ENCODE results near the gene ST6GALNAC6.
"Not testable (repeated sequence)": the region's sequence is repeated elsewhere in the genome, so short reads cannot be mapped to it uniquely, and the experiment has no call there.

Gene ST6GALNAC6

DNA sequence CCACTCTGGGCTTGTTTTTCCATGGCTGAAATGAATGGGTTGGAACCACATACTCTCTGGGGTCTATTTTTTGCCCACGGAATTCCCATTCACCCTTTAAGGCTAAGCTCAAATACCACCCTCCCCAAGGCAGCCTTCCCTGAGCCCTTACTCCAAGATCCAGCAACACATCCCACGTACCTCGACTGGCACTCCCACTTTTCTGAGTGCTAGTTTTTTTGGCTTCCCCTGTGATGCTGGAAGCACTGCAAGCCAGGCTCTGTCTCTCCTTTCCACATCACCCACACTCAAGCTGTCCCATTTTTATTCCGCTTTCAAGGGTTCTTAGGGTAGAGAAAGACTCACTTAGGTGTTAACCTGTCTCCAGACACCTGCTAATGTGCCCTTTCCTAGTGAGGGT, 6.0 kb downstream of the ST6GALNAC6 start:
- no peak for DNase-seq (ENCODE audit: low read depth)

DNA sequence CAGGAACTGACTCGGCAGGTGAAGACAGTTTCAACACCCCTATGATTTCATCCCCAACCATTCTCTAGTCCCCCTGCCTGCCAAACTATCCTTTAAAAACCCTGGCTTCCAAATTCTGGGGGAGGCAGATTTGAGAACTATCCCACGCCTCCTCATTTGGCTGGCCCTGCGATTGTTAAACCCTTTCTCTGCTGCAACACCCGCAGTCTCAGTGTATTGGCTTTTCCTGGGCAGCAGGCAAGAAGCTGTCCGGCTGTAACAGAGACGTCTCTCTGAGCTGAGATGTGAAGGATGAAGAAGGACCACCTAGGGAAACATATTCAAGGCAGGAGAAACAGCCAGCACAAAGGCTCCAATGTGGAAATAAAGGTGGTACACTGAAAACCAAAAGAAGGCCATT, 6.6 kb downstream of the ST6GALNAC6 start:
- no peak for DNase-seq (ENCODE audit: low read depth)

DNA sequence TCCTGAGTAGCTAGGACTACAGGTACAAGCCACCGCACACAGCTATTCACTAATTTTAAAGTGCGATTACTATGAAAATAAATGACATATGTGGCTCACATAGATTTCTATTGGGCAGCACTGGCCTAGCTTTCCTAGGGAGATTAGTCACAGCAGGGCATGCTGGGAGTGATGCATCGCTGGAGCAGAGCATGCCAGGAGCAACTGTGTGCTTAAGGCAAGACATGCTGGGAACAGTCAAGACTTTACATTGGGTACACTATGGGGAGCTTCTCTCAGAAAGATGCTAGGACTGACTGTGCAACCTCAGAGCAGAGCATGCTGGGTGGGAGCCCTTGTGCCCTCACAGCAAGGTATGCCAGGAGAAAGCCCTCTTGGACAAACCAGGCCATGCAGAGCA, 9.3 kb downstream of the ST6GALNAC6 start:
- DNase-seq (ENCODE audit: low read depth): no peak

DNA sequence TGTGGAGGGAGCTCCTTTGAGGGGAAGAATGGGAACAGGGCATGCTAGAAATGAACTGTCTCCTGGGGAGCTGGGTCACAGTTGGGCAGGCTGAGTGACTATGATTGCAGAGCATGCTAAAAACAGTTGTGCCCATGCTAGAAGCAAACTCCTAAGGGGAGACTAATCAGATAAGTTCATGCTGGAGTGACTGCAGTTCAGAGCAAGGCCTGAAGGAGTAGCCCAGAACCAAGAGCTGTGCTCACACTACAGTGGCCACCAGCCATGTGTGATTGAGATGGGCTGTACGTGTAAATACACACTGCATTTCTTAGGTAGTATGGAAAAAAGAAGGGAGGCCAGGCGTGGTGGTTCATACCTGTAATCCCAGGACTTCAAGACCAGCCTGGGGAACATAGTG, 11.6 kb downstream of the ST6GALNAC6 start:
- DNase-seq (ENCODE audit: low read depth): no peak

DNA sequence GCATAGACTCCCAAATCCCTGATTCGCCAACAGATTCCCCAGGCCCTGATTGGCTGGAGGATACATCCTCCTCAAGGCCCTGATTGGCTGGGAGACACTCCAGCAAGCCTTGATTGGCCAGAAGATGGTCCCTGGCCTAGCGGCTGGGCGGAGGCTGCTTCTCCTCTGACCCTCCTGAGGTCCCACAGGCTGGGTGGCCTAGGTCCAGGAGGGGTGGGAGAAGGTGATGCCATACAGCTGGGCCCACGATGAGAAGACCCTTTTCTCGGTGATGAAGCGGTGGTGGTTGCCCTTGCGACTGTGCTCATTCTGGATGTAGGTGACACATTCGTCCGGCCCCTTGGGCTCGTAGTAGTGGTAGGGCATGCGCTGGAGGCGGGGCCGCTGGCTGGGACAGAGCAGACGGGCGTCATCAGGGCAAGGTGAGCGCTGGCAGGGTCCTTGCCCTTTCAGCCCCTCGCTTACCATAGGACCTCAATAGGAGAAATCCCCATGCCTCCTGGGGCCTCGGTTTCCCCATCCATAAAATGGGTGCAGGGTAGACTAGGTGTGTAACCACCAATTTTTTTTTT, 12.9 kb downstream of the ST6GALNAC6 start:
- DNase-seq (ENCODE audit: low read depth): no peak

DNA sequence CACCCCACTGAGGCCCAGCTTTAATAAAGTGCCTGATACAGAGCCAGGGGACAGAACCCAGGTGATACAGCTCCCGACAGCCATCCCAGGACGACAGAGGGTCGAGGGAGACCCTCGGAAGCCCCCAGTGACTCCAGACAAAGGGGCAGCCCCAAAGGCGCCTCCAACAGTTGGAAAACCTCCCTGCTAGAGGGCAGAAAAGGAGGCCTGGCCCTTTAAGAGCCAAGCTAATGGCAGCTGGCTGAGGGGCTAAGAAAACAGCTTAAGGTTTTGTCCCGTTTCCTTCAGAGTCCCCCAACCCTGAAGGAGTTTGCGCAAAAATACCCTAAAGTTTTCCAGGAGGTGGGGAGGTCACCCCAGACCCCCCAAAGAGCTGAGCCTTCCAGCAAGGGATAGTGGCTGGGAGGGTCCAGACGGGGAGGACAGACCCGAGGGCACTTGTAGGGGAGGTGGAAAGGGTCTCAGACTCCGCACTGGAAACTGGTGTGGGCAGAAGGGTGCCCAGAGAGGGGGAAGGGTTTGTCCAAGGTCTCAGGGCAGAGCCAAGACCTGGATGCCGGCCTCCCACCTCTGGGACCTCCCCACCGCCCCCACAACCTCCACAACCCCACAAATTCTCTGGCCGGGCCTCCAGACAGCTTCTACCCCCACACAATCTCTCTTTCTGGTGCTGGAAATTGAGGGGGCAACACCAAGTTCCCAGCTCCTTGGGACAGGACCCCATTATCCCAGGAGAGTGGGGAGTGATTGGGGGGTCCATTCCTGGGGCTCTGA, 13.7 kb downstream of the ST6GALNAC6 start:
- no peak for DNase-seq (ENCODE audit: low read depth)

DNA sequence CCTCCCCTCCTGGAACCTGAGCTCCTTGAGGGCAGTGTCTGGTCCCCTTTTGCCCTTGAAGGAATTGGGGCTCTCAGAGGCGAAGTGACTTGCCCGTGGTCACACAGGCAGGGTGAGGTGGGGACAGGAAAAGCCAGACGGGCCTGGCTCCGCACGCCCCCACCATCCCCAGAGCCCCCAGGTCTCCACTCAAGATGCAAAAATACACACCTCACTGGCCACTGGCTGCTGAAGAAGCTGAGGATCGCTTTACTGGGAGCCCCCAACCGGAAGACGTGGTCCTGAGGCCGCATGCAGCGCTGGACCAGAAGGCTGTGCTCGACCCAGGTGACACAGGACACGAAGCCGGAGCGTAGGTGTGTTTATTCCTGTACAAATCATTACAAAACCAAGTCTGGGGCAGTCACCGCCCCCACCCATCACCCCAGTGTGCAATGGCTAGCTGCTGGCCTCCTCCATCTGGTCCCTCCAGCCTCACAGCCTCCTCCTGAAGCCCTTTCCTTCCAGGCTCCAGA, 14.4 kb downstream of the ST6GALNAC6 start:
- no peak for DNase-seq (ENCODE audit: low read depth)

DNA sequence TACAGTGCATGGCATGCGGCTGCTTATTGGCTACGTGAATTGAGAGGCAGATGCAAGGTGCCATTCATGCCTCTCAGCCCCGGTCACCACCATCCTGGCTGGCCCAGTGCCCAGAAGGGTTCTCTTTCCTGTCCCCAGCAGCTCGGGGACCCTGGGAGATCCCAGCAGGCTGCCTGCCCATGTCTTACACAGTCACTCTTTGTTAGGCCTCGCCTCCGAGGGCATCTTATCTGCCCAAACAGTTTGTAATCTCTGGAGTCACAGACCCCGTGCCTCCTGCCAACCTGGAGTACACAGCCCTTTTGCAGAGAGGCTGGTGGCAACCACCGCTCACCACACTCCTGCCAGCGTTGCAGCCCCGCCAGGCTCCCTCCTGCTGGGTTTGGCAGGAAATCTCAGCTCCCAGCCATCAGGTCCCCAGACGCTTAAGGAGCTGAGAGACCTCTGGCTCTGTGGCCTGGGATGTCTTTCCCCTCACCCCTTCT, 14.9 kb downstream of the ST6GALNAC6 start:
- no peak for DNase-seq (ENCODE audit: low read depth)

DNA sequence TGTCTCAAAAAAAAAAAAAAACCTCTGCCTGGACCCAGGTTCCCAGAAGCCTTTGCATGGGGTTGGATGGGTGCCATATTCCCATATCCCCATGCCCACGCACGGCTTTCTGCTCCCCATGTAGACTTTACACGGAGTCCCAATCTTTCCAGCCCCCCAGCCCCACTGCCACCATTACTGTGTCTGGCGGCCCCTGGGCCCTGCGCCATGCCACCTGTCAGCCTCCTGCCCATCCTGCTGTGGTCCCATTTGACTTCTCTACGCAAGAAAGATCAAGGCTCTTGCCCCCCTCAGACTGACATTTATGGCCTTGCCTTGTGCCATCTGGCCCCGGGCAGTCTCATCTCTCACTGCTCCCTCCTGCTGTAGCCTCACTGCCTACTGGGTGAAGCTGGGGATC, 15.4 kb downstream of the ST6GALNAC6 start:
- no peak for DNase-seq (ENCODE audit: low read depth)

DNA sequence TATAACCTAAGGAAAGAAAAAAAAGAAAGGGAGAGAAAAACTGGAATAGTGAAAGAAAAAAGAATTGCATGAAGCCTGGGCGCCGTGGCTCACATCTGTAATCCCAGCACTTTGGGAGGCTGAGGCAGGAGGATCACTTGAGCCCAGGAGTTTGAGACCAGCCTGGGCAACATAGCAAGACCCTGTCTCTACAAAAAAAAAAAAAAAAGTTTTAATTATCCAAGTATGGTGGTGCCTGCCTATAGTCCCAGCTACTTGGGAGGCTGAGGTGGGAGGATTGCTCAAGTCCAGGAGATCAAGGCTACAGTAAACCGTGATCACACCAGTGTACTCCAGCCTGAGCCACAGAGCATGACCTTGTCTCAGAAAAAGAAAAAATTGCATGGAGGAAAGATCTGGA, 17.7 kb downstream of the ST6GALNAC6 start:
- not testable (repeated sequence) for DNase-seq (ENCODE audit: low read depth)

DNA sequence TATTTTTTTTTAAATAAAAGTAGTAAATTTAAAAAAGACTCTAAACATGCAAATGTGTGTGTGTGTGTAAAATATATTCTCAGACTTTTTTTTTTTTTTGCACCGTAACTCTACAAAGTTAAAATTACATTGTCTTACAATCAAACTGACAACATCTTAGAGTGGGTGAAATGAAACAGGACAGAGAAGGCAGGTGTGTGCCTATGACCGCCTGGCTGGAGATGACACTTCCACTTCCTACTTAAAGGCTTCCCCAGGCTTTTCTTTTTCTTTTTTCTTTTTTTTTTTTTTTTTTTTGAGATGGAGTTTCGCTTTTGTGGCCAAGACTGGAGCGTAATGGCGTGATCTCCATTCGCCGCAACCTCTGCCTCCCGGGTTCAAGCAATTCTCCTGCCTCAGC, 19.3 kb downstream of the ST6GALNAC6 start:
- no peak for DNase-seq (ENCODE audit: low read depth)

DNA sequence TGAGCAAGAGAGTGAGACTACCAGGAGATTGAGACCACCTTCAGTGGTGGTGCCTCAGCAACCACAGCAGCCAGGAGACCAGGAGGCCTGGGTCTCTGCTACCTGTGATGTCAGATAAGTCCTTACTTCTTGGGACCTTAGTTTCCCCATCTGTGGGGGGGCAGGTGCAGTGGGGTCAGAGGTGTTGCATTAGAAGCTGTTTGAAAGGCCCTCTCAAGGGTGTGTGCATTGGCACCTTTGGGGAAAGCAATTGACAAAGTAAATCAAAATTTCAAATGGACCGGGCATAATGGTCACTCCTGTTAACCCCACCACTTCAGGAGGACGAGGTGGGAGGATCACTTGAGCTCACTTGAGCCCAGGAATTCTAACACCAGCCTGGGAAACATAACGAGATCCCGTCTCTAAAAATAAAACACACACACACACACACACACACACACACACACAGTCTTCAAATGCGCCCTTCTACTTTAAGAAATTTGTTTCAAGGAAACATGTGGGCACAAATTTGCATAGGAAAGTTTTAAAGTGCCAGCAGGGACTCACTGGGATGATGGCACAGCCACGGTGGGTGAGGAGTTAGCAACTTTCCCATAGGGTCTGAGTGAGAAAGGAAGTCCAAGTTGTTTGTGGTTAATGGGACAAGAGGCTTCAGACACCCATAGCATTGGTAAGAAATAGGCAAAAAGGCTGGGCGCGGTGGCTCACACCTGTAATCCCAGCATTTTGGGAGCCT, 20.6 kb downstream of the ST6GALNAC6 start:
- DNase-seq (ENCODE audit: low read depth): no peak

DNA sequence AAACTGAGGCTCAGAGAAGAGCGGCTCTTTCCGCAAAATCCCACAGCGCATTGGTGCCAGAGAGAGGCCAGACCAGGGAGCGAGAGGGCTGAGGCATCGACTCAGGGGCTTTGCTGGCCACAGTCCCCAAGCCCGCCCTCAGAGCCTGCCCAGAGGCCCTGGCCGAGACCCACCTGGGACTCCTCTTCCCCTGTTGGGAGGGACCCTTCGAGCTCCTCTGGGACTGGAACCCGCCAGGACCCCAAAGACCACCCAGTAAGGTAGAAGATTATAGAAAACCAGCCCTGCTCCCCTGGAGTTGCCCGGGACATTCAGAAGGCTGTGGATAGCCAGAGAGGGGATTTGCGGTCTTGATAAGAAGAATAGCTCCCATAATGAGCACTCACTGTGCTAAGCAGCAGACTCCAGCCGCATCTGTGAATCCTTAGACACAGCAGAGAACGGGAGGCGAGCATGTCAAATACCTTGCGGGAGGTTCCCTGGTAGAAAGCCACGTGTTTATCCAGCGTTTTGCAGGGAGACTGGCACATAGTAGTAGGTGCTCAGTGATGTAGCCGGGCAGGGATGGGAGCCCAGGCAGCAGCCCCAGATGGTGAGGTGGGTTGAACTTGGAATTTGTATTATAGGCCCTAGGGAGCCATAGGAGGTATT, 21.3 kb downstream of the ST6GALNAC6 start:
- DNase-seq (ENCODE audit: low read depth): no peak

DNA sequence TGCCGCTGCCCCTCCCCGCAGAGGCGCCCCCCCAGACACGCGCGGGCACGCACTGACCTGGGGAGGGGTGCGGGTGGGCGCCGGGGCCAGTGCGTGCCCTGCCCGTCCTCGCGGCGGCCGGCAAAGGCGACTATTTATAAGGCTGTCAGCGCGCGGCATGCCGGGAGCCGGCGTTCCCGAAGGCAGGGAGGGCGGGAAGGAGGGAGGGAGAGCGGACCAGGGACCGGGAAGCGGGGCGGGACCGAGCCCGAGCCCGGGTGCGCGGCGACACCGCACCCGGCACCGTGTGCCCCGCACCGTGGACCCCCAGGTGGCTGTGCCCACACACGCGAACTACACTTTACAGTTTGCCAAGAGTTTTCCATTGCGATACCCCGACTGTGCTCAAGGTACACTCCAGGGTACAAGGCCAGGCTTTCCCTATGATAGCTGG, 21.8 kb downstream of the ST6GALNAC6 start, which contains the start of gene AK1:
TSS of gene AK1 (minus strand) at position 110 of the 433 bp plus-strand sequence. CDS start 3,058 bp downstream, outside the sequence.
- DNase-seq (ENCODE audit: low read depth): no peak

DNA sequence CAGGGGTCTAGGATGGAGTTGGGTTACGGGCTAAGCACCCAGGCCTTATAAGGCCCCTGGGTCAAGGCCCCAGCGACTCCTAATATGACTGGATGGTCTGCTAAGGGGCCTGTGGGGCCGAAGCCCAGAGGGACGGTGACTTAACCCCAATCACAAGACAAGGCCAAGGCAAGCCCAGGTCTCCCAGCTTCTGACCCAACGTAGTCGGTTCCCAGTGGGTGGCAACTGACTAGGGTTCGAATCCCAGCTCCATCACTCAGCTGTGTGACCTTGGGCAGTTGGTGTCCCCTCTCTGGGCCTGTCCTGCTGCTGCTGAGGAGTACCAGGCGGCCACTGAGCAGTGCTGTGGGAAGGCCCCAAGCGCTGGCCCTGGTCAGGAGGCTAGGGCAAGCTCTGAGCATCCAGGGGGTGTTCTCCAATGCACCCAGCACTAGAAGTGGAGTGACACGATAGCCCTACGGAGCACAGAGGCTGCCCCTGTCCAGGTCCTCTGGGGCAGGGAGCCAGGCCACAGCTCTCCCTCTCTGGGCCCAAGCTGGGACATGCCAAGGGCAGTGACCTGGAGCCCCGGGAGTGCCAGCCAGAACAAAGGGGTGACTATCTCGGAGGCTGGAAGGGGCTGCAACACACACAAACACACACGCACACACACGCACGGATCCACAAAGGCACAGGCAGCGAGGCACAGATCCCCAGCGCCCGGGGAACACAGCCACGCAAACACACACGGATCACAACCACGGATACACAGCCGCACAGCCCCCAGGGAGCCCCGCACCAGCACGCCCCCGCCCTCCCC, 22.4 kb downstream of the ST6GALNAC6 start:
- no peak for DNase-seq (ENCODE audit: low read depth)

DNA sequence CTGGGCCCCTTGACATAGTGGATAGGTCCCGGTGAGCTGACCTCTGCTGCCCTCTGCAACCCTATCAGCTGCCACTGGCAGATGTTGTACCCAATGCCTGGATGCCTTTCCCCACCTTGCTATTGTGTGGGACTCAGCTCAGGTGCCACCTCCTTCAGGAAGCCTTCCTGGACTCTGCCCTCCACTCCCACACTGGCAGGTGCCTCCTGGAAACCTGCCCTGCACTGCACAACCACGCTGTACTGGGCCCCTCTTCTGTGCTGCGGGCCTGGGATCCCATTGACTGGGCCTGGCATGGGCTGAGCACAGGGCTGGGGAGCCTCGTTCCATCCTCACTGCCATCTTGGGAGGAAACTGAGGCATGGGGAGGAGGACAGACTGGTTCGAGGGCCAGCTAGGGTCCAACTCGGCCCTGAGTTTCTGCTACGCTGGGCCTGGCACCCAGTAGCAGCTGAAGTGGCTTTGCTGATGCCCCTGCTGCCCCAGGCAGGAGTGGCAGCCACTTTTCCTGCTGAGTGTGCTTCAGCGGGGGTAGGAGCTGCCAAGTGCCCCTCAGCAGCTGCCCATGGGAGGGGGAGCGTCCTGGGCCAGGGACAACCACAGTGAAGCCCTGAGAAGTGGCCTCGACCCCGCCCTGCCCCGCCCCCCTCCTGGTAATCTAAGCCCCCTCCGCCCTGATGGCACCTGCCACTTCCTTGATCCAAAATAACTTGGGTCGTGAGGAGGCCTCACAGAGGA, 23.2 kb downstream of the ST6GALNAC6 start:
- DNase-seq (ENCODE audit: low read depth): no peak

DNA sequence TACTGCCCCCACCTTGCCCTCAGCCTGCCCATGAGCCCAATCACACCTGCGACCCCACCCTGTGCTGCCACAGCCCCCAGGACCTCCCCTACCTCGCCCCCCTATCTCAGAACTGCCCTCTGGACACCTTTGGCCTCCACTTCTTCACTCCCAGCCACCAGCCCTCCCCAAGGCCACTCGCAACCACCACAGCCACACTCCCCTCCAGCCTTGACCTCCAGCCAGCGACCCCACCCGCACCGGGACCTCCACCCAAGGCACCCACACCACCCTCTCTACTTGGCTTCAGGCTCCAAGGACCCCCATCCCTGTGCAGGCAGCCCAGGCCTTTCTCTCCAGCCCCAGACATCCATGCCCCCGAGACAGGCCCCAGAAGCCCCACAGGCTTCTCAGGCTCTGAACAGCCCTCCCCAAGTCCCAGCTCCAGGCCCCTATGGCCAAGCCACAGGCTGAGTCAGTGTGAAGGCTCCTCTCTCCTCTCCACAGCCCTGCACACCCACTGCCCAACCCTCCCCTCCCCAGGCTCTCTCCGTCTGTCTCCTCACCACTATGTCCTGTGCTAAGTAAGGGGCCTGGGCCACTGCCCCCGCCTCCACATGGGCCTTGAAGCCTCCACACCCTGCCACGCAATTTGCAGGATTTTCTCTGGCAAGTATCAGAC, 24.0 kb downstream of the ST6GALNAC6 start:
- no peak for DNase-seq (ENCODE audit: low read depth)

DNA sequence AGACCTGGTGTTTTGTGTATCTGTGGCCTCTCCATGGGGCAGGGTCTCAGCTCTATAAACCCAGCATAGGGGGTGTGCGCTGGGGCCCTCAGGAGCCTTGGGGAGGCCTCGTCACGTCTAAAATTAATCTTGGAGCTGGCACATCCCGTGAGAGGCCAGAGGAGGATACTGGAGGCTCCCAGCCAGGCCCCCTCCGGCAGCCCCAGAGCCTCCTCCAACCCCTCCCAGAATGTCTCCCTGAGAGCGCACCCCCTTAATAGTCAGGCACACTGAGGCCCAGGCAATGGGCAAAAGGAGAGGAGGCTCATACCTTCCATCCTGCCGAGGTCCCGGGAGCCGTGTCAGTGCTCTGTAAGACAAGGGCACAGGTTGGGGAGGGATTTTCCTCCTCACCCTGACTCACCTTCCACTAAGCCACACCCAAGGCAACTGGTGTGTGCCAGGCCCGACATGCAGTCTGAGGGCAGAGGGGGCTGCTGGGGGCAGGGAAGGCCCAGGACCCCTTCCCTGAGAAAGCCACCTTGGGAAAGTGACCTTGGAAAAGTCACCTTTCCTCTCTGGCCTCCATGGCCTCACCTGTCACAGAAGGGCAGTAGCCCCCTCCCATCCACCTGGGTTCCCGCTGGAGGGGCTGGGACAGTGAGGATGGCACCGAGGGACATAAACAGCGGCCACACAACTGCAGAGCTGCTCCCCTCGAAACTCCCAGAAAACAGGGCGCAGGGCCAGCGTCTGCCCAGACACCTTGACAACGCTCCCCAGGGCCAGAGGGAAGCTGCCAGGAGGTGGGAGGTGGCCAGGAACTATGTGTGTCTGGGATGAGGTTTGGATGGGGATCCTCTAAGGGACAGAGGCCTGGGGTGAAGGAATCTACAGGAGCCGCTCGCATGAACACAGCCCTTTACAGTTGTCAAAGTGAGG, 24.8 kb downstream of the ST6GALNAC6 start:
- DNase-seq (ENCODE audit: low read depth): no peak

DNA sequence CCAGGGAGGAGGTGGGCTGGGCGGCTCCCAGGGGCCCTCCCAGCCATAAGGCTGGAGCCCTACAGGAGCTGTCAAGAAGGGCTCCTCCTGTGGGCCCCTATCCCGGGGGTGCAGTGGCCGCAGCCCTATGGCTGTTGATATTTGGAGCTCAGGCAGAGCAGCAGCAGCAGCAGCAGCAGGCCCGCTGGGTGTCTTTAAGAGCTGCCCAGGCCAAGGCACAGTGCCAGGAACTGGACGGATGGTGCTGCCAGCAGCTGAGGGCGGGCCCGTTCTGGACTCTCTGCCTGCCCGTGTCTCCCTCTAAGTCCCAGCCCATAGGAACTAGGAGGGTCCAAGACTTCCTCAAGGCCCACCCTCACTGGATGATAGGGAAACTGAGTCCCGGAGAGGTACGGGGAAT, 25.5 kb downstream of the ST6GALNAC6 start:
- DNase-seq (ENCODE audit: low read depth): no peak
